GM21515 (cell line): ENCODE results near the gene RRBP1.

Experiments
- ATAC-seq: cut with Tn5 transposase; IDR thresholded peaks from one replicate; pipeline ENCODE4 v1.9.1; 2021; ENCODE audit not compliant: unreplicated experiment

Gene RRBP1

GRCh38 chr20:17637413-17637780 is 44.6 kb downstream of the RRBP1 start:
- ATAC-seq: no peak

GRCh38 chr20:17636523-17637412 is 45.3 kb downstream of the RRBP1 start:
- no peak for ATAC-seq

DNA sequence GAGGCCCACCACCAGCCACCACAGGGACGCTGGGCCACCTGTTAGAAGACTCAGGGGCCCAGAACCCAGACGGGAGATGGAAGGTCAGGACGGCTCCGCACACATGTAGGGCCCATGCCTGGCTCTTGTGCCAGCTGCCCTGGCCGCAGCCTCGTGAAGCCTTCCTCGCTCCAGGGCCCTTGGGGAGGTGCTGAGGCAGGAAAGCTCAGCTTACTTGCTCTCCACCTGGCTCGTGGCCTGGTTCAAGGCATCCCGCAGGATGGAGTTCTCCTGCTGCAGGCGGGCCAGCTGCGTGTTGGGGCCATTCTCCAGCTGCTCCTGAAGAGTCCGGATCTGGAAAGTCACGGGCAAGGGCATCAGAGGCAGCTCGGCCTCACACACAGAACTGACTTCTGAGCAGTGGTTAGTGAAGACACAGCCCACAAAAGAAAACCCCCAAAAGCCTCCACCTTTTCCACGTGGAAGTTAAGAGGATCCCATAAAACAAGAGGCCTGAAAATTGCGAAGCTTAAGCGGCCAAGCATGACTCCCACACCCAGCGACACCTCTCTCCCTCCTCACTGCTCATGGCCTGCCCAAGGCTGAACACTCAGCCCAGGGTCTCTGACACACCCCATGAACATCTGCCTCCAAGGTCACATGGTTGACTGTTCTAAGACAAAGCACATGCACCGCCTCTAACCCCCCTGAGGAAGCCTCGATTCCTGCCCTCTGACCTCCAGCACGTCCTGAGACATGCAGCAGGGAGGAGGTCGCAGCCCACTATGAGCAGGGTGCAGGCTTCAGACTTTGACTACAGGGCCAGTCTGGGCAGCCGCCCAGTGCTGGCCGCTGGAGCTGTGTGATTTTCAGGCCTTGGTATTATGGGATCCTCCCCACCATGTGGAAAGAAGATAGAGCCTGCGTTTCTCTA is 46.5 kb downstream of the RRBP1 start:
- no peak for ATAC-seq

- no peak for ATAC-seq
Observed at GRCh38 chr20:17634661-17635331, 47.2 kb downstream of the RRBP1 start.

DNA sequence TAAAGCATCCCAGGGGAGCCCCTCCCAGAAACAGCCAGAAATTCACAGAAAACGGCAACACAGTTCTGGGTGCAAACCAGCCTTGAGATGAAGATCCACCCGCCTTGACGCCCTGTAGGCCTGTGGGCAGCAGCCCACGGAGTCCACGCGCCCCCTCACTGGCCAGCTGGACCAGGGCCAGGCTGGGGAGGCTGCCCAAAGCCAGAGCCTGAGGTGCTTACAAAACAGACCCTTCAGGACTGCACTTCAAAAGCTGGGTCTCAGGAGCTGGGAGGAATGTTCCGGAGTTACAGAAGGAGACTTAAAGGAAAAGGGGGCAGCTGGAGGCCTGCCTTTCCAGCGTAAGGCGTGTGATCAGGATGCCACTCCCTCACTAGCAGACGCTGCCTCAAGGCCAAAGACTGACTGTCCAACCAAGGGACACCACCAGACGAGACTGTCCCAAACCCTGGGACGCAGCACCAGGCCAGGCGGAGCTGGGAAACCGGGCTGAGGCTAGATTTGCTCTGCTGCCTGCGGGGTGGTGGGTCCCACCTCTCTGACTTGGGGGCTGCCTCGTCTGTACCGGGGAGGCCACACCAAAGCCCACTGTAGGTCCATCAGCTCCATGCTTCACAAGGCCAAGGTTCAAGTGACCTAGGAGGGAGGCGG is 48.1 kb downstream of the RRBP1 start:
- ATAC-seq: no peak

DNA sequence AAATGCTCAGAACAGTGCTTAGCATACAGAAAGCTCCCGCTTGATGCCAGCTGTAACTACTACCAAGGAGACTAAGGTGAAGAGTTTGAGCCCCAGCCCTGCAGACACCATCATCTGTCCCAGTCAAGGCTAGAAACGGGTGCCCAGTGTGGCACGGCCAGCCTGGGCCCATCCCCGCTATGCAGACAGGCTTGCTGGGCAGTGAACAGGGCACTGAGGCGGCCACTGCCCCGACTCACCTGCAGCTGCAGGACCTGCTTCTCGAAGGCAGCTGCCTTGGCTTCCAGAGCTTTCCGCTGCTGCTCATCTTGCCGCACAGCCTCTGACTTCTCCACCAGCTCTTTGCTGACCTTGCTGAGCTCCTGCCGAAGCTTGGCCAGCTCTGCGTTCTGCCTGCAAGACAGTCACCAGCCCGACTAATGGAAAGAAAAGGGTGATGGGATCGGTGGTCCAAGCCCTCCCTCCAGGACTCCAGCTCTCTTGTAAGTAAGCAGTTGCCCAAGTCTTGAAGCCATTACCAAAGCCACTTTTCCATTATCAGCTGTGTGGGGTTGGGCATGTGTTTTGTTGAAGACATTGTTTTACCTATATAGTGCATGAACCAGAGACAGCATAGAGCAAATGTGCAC is 48.7 kb downstream of the RRBP1 start:
- no peak for ATAC-seq

- ATAC-seq: no peak
Observed at GRCh38 chr20:17631576-17632319, 50.3 kb downstream of the RRBP1 start.

- ATAC-seq: no peak
Observed at GRCh38 chr20:17630806-17631195, 51.2 kb downstream of the RRBP1 start.

GRCh38 chr20:17630151-17630805 is 51.8 kb downstream of the RRBP1 start:
- ATAC-seq: no peak

DNA sequence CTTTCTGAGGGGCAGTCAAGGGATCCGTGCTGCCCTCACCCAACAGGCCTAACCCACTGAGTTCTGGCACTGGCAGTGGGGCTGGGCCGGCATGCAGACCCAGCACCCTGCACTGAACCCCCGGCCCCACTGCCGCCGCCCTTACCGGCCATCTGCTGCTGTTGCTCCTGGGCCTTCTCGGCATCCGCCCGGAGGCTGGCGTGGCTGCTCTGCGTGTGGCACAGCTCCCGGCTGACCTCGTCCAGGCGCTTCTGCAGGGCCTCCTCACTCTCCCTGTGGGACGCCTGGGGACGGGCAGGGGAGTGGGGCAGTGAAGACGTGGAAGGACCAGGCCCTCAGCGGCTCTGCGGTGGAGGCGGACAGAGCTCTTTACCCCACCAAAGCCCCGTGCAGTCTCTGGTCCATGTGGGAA is 52.4 kb downstream of the RRBP1 start:
- no peak for ATAC-seq

DNA sequence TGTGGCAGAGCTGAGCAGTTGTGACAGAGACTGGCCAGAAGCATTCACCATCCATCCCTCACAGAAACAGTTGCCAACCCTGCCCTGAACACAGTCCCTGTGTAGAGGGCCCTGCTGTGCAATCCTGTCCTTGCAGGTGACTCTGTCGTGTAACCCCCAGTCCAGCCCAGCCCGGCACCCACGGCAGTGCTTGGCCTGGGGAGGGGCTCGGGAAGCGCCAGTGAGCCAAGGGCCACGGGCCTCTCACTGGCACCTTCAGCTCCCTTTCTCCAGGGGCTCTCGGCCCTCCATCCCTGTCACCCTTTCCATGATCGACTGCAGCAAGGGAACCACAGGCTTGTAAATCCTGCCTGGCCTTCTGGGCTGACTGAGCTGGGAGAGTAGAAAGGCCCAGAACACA is 53.0 kb downstream of the RRBP1 start:
- no peak for ATAC-seq

DNA sequence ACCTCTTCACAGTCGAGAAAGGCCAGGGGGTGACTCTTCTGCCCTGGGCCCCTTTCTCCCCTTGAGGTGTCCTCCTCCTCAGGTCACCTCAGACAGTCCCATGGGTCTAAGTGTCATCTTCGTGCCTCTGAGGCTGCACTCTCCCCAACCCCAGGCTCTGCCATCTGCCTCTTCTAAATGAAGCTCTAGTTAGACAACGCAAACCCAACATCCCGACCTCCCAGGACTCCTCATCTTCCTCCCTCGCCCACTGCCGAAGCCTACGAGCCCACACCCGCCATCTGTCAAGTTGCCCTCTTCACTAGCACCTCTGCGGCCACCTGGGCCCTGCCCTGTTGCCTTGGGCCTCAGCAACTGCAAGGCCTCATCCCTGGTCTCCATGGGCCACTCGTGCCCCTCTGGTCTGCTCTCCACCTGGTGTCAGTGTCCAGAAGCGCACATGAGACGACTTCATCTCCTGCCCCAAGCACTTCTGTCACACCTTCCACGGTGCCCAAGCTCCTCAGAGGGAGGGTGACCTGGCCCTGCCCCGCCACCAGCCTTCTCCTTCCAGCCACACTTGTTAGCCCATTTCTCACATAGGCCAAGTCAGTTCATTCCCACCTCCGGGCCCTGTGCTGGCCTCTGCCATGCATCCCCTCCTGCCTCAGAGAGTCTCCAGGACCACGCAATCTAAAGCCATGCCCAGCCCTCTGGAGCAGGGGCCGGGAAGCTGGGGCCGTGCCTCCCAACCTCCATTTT is 53.8 kb downstream of the RRBP1 start:
- no peak for ATAC-seq

DNA sequence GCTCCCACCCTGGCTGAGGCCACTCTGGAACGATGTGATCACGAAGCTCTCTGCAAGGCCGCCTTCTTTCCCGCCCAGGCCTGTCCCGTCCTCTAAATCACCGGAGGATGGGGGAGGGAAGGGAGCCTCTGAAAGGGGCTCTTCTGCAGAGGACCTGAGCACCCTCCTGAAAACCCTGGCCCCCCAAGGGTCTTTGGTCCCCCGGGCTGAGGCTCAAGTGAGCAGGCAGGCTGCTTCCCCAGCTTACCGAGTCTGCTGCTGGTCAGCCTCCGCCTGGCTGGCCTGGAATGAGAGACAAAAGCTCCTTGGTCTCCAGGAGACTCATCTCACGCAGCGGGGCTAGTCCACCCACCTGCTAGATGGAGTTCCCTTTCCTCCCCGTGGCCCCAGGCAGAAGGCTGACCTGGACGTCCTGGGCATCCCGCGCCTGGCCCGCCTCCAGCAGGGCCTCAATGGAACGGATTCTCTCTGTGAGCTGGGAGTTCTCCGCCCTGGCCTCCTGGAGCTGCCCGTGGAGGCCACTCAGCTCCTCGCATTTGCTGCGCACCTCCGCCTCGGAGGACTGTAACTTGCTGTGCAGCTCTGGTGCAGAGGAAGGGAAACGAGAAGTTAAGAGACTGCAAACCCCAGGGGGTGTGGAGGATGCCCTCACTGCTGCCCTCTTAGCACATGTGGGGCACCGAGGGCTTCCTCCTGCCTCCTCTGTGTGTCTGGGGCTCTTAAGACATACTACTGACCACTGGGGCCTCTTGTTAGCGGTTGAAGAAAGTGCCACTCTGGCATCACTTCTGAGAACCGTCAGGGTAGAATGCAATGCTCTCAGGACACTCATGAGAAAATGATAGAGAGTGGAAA is 54.7 kb downstream of the RRBP1 start:
- no peak for ATAC-seq

DNA sequence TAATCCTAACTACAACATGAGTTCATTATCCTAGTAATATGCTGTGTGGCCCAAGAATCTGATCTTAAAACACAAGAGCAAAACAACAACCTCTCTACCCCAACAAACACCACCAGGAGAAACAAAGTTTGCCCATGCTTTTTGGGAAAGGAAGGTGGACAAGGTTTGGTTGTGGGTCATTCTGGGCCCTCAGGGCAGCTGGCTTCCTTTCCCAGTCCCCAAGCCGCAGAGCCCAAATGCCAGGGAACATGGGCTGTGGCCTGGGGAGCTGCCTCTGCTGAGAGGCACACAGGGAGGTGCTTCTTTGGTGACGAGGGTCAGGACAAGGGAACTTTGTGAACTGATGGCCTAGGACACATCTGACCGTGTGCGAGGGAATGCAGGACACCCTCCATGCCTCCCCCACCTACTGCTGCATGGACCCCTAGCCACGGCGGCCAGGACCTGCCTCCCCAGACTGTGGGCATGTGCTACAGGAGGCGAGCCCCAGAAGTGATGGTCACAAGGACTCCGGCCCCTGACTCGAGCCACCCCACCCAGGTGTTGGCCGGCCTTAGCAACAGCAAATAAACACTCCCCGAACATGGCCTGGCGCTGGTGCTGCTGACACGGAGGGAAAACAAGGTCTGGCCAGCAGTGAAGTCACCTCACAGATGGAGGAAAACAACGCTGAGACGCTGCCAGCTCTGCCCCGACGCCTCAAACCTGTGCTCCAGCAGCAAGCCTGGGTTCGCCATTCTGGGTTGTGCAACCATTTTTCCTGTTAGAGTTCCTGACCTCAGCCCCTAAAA is 55.6 kb downstream of the RRBP1 start:
- ATAC-seq: no peak

DNA sequence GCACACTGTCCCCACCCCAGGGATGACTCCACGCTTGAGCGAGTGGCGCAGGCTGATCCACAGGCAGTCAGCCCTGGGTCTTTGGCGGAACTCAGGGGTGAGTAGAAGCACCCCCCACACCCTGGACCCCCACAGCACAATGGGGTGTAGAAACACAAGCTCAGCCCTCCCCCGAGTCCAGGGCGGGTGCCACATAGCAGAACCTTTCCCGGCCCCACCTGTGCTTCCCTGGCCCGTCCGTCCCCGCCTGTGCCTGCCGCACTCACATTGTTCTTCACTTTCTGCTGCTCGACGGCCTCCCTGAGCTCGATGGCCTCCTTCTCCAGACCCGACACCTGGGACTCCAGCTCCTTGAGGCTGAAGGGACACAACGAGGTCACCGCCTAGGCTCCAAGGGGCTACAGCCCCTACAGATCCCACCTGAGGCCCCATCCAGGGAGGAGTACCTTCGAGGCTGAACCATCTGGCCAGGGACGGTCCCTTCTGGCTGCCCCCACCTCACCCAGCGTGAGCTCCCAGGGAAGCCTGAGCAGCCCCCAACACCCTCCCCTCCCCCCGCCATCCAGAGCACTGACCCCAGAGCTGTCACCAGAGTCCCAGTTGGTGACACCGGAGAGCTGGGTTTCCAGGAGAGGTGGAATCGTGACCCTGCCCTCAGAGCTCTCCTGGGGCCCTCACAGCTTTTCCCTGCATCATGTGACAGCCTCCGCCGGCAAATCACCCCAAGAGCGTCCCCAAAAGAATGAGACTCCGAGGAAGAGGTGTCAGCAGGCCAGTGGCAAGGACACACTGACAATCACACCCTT is 56.6 kb downstream of the RRBP1 start:
- ATAC-seq: no peak
